ENCODE data around the gene STAMBPL1.

Gene STAMBPL1

DNA sequence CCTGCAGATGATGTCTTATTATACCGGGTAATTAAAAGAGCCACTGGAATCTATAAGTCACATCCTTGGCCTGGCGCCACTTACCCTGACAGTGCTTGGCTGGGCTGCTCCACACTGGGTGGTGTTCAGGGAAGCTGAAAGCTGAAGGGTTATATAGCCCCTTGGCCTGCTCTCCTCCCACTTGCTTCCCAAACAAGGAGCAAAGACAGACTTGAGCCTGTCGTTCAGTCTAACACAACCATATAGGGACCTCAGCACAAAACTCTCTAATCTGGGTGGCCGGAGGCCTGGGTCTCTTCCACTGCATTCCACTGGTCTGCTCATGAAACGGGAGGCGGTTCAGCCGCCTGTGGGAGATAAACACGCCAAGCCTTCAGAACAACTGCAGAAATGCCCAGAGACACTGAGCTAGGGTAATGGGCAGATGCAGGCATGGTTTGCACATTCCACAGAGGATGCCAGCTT is 72.6 kb downstream of the STAMBPL1 start, which contains the start of gene ACTA2:
Gene ACTA2 (minus strand): TSS at position 127 of the 465 bp plus-strand sequence. CDS start 3,843 bp downstream, outside the sequence.
- DNase-seq (ENCODE audit: low read depth) = no peak

DNA sequence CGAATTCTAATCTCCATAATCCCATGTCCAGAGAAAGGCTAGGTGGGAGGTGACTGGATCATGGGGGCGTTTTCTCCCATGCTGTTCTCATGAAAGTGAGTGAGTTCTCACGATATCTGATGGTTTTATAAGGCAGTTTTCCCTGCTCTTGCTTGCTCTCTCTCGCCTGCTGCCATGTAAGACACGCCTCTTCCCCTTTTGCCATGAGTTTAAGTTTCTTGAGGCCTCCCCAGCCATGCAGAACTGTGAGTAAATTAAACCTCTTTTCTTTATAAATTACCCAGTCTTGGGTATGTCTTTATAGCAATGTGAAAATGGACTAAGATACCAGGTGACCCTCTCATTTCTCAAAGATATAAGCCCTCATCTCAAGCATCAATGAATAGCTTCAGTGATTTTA is 73.6 kb downstream of the STAMBPL1 start:
- DNase-seq (ENCODE audit: low read depth) = no peak

DNA sequence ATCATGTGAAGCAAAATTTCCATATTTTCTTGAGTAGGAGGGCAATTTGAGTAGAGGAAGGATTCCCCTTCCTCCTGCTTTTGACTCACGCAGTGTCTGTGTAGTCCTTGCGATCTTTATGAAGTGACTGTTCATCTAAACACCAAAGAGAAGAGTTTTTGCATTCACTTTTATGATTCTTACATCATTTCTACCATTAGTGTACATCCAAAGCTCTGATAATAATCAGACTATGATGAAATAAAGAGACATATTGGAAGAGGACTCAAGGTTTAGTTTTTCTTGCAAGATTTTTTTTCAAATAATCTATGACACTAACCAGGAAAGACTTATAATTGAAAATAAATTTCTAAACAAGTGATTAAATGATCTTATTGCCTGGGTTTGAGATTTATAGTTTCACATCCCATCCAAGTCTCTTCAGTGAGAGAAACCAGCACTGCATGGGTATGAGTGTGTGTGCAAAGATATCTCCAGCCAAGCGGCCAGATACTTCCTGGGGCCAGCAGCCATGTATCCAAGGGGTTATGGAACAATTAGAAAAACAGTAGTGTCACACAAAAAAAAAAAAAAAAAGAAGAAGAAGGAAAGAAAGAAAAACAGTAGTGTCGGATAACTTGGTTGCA is 74.5 kb downstream of the STAMBPL1 start:
- DNase-seq (ENCODE audit: low read depth) = no peak

DNA sequence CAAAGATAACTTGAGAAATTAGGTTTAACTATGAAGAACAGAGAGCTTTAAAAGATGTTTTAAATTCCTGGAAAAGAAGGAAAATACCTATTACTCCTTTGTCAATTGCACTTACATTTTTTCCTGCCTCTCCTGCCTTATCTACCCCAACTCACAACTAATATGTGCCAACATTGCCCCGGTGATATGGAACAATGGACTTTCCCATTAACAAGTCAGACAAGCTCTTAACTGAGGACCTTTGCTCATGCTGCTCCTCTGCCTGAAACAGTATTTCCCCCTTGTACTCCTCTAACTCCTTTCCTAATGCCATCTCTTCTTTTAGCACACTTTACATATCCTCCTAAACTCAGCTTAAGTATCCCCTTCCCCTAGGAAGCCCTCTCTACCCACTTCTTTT is 77.3 kb downstream of the STAMBPL1 start:
- no peak for DNase-seq (ENCODE audit: low read depth)

DNA sequence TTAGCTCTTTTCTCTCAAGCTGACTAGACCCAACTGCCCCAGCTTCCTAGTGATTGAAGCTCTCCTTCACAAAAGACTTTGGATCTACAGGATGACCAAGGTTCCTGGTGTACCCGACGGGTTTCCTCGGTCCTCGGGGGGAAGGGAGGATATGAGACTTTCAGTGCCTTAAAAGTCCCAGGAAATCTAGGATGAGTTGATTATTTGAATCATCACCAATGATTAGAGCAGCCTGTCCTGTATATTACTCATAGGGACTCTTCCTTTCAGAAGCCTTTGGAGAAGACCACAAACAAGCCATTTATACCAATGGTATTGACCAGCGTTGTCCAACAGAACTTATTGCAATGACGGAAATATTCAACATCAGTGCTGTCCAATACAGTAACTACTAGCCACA is 78.7 kb downstream of the STAMBPL1 start:
- DNase-seq (ENCODE audit: low read depth) = no peak

DNA sequence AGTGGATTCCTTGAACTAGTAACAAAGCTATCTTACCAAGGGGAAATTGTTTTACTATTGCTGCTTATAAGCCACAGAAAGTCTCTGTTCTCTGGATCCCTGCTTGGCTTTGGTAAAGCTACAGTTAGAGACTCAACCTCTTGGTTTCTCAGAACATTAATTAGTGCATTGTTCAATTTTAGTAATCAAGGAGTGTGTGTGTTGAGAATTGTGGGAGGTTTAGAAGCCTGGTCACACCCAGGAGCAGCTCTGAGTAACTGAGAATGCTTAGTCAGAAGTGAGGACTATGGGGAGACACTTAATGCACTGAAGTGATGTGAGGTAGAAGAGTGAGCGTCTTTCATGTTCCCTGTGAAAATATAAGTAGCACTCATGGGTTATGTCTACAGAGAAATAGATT is 80.8 kb downstream of the STAMBPL1 start:
- no peak for DNase-seq (ENCODE audit: low read depth)

DNA sequence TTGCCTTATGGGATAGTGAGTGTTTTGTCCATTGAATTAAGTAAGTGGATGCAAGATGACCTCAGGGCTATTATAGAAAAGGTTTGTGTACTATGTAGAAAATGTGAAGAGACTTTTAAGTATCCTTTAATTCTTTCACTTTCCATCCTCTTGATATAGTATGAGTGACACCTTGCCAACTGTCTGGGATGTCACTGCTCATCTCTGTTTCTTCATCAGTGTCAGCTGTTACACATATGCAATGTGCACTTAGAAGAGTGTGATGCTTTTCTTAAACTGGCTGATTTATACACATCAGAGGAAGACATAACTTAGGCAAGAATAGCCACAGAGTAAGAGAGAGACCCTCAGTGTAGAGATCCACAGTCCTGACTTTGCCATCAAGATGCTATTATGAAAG is 81.2 kb downstream of the STAMBPL1 start:
- DNase-seq (ENCODE audit: low read depth) = no peak

DNA sequence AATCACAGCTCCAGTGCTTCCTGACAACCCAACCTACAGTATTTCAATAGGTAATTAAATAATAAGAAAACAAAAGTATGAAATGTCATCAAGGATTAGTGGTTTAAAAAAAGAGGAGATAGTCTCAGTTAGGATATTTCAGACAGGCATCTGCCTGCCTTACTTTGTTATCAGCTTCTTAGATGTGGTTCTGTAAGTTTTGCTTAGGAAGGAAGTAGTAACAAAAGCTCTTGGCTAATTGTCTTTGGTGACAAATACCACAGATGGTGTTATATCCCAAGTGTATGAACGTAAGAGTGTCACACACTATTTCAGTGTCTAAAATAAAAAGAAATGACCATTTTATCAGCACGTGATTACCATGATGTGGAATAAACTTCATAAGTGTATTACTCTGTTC is 82.3 kb downstream of the STAMBPL1 start:
- no peak for DNase-seq (ENCODE audit: low read depth)

DNA sequence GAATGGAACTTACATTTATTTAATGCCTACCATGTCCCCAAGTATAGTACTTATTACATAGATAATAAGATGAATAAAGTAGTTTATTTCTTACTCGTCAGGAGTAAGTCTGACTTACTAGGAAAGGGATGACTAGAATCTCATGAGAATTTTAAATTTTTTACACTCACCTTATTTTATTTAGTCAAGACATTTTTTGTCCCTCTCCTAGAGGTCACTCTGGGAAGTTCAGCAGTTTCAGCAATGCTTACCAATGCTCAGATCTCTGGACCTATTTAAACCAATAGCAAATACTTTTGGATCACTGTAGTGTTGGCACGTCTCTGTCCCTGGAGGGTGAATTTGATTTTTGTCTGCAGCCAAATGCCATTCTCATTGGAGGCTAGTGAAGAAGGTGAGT is 83.3 kb downstream of the STAMBPL1 start:
- no peak for DNase-seq (ENCODE audit: low read depth)

DNA sequence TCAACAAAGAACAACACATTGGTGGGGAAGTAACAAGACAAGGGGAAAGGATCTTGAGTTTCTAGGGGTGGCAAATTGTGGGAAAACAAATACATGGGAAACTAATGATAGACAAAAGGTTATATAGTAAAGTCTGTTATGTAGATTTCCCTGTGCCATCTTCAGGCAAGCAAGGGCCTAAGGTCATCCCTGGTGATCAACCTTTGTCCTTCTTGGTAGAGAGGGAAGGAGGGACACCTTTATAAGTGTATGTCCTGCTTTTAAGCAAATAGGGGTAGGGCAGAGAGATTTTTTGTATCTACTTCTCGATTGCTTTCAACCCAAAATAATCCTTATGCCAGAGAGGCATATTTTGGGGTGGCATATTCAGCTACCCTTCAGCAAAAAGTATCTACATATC is 84.3 kb downstream of the STAMBPL1 start:
- no peak for DNase-seq (ENCODE audit: low read depth)

DNA sequence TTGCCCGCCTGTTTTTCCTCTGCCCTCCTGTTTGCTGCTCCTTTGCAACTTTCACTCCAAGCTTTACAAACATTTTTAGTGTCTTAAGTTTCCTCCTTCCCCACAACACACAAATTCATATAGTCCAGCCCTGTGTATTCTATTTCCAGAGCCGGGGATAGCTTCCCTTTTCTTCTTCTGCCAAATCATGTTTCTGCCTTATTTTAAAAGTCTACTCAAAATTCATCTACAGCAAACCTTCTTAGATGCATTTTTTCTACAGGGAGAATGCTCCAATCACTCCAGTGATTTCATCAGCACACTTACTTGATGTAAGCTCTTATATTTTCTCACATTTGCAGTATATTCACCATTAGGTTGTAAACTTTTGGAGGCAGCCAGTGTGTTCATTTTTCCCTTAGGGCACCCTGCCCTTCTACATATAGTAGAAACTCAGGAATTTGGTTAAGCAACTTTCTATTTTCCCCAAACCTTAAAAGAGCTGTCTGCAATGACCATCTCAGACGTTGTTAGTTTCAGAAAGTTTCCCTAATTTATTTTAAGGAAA is 84.9 kb downstream of the STAMBPL1 start:
- no peak for DNase-seq (ENCODE audit: low read depth)

DNA sequence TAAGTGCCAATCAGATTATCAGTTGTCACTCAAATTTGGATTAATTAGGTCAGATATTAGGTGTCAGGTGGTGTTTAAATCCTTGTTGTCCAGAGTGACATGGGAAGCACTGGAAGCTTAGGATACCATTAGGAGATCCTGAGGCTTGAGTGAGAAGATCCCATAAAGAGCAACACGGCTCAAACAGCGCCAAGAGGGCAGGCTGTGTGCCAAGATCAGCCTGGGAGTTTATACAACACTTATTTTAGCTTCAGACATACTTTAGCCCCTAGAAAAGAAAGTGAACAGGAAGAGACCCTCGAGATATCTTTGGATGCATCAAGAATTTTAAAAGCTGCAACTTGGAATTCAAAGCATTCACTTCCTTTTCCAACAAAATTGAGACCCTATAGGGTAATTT is 86.8 kb downstream of the STAMBPL1 start:
- no peak for DNase-seq (ENCODE audit: low read depth)

DNA sequence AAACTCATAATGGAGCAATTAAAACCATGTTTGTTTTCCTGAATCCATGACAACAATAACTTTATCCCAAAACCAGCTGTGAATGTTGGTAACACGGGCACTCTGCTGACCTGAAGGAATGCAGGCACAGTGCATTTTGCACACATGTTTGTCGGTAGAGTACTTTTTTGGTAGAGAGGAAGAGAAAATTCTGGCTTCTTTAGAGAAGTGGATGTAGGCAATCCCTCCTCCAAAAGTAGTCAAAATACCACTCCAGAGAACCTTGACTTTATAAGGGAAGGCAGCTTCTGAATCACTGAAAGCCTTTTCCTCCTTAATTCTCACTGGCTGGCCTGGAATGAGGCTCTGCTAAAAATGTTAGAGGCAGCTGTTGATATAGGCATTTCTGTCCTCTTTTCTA is 88.3 kb downstream of the STAMBPL1 start:
- no peak for DNase-seq (ENCODE audit: low read depth)

DNA sequence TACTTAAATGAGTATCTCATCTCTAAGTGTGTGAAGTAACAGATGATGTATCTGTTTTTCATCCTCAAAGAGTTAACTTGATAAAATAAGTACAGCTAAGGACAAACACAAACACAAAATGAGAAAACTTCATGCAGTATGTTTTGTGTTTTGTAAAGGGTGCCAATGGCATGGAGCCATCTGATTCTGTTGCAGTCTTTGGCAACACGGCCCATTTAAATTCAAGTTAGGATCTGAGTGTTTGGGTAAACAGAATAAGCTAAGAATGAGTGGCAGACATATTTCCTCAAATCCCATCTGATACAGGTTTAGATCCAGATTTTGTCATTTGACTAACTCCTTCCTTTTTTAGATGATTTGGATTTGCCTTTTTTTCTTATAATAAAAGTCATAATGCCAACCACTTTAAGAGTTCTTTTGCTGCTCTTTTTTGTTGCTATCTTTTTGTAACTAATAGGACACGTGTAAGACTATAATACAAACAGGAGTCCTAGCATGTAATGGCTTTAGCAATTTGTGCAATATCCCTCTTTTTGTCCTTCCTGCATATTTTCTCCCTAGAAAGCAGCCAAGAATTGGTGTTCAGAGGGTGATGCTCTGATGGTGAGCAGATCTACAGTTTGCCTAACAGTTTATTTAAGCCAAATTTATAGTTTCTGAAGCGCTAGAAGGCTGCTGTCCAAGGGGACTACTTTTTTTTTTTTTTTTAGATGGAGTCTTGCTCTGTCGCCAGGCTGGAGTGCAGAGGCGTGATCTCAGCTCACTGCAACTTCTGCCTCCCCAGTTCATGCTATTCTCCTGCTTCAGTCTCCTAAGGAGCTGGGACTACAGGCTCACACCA is 91.4 kb downstream of the STAMBPL1 start:
- no peak for DNase-seq (ENCODE audit: low read depth)

All from stimulated activated CD8-positive, alpha-beta memory T cell treated with anti-CD3 and anti-CD28 coated beads, Interleukin-15, amount 100 ng/mL, for 24 hours (primary cell).